Transverse colon (tissue), 4 donors: ENCODE data around the gene PSMB3. TPM values are rescaled to one million over a fixed set of nuclear protein-coding genes. Genes with fewer than 3 reads are reported as not detected.
A peak's percentile ranks its signal among the peaks of the same experiment; 100 is the strongest.

Experiments
- DNase-seq: peaks from one replicate; pipeline ENCODE4 v3.0.0-alpha.2; 2019
- H3K27ac ChIP-seq, 4 donors: fragments of 200-600 bp; sonication (generic); 2 replicates each; pipeline ENCODE4 v1.5.1; 2016 to 2018; ENCODE audit warnings: inconsistent platforms in 4 of 4
- H3K27me3 ChIP-seq: fragments of 200-600 bp; sonication (generic); 2 replicates; pipeline ENCODE4 v1.5.1; 2017; ENCODE audit warnings: inconsistent platforms
- H3K36me3 ChIP-seq, 4 donors: fragments of 200-600 bp; sonication (generic); 2 replicates each; pipeline ENCODE4 v1.5.1; 2017 to 2019; ENCODE audit warnings: inconsistent platforms in 4 of 4
- H3K4me1 ChIP-seq, 4 donors: fragments of 200-600 bp; sonication (generic); 2 replicates each; pipeline ENCODE4 v1.5.1; 2017 to 2020; ENCODE audit warnings: inconsistent platforms in 4 of 4
- H3K4me3 ChIP-seq, 4 donors: fragments of 200-600 bp; sonication (generic); 1 replicate in 1 of 4; 2 replicates in 3 of 4; pipeline versions ENCODE4 v1.5.1 to v1.6.1; 2017 to 2019; ENCODE audit warnings: inconsistent platforms in 4 of 4
- H3K9me3 ChIP-seq, 2 donors: fragments of 200-600 bp; sonication (generic); 2 replicates each; pipeline ENCODE4 v1.5.1; 2017 to 2019; ENCODE audit warnings: inconsistent platforms in 2 of 2
- CTCF ChIP-seq, 5 experiments: fragments of 200-600 bp in 3 of 5; fragments of 450-650 bp in 2 of 5; sonication (generic) in 3 of 5; IDR thresholded peaks; 1 replicate in 2 of 5; 2 replicates in 3 of 5; pipeline ENCODE4 v1.5.1; 2016 to 2017; ENCODE audit warnings: antibody characterized with exemption in 5 of 5, inconsistent platforms in 3 of 5, mild to moderate bottlenecking in 2 of 5, moderate library complexity in 1 of 5
- EP300 ChIP-seq: sonication (generic); formaldehyde crosslinking; IDR thresholded peaks from one replicate; pipeline ENCODE4 v1.6.1; 2017; ENCODE audit warnings: antibody characterized with exemption, low read depth
- POLR2A ChIP-seq: fragments of 450-650 bp; IDR thresholded peaks from one replicate; pipeline ENCODE4 v1.6.1; 2016; ENCODE audit warnings: antibody characterized with exemption, mild to moderate bottlenecking, moderate library complexity
- POLR2AphosphoS5 ChIP-seq, 3 donors: sonication (generic); formaldehyde crosslinking; IDR thresholded peaks; one replicate each; pipeline ENCODE4 v1.6.1; 2016; ENCODE audit warnings: antibody characterized with exemption in 3 of 3
- WGBS, 2 donors: methylation state at CpG; one replicate each; pipeline ENCODE4 v1.1.5; 2018; ENCODE audit warnings: low coverage in 1 of 2; 5-methylcytosine and 5-hydroxymethylcytosine counted together
- in situ Hi-C, 4 donors: fragments of 200-750 bp; cut with MboI; loops; one replicate each; pipeline versions ENCODE4 v1.15.0 to v1.15.1; 2017; ENCODE audit warnings: low sequenced_read_pairs in 3 of 4, low pct_ligation_motif_present in 1 of 4, low pct_unique_long_range_greater_than_20kb in 1 of 4
- intact Hi-C: fragments of 100-400 bp; cut with DNase I; formaldehyde crosslinking; loops from one replicate; pipeline ENCODE4 v1.15.1; 2023; ENCODE audit warnings: low total_unique reads
- total RNA-seq, 4 donors: library from RNA; depleted of rRNA; stranded (reverse); fragments of >200 nt; gene quantifications; one replicate each; pipeline ENCODE4 v1.1.0, GENCODE V29; 2016

PSMB3 gene
- total RNA-seq, 4 donors from 2014 or later = 137 to 169 (median 159) TPM

- Histone ChIP-seq H3K27ac (peak overlapping the region in 2 of 4 donors; percentile 96 to 98), H3K9me3 (no peaks in the 10 kb centered on the region), H3K4me1 (peaks cover 19 to 35% (median 30%) of the 10 kb centered on the region in 4 donors), H3K36me3 (peaks cover 0 to 6% (median 3%) of the 10 kb centered on the region in 4 donors), H3K4me3 (peak overlapping the region in 1 of 4 donors; percentile 5), H3K27me3 (no peaks in the 10 kb centered on the region)
- 80% methylated on average over 5 of the region's 5 CpGs; no CpG with 5 or more reads in 1 of the 2 donors for WGBS, 2 donors
- no peak for DNase-seq
- intact Hi-C loops = no loop called here
- in situ Hi-C loops = no loop called here
- TF ChIP-seq POLR2A = no peak
- no peak for TF ChIP-seq POLR2AphosphoS5 (IDR thresholded peaks at IDR 0.05)
Measured at GRCh38 chr17:38797158-38797490, 44.6 kb downstream of the PSMB3 start.

GRCh38 chr17:38797828-38798227 lies 45.3 kb downstream of the PSMB3 start:
- 77 to 80% methylated on average over 2 to 6 of the region's 6 CpGs for WGBS, 2 donors
- Histone ChIP-seq H3K27ac (peak overlapping the region; percentile 94 to 99 (median 97)), H3K4me1 (peaks cover 19 to 35% (median 30%) of the 10 kb centered on the region in 4 donors), H3K36me3 (peaks cover 0 to 13% (median 7%) of the 10 kb centered on the region in 4 donors), H3K9me3 (no peaks in the 10 kb centered on the region), H3K4me3 (peak overlapping the region in 1 of 4 donors; percentile 88), H3K27me3 (no peaks in the 10 kb centered on the region)
- no peak for DNase-seq
- in situ Hi-C loops = no loop called here
- intact Hi-C loops = no loop called here
- TF ChIP-seq POLR2A = no peak
- TF ChIP-seq EP300 = no peak
- no peak for TF ChIP-seq CTCF (IDR thresholded peaks at IDR 0.05)
- TF ChIP-seq POLR2AphosphoS5 (IDR thresholded peaks at IDR 0.05) = no peak

GRCh38 chr17:38798614-38799500 lies 46.3 kb downstream of the PSMB3 start:
- intact Hi-C loops = no loop called here
- H3K36me3 ChIP-seq = peaks cover 0 to 23% (median 11%) of the 10 kb centered on the region in 4 donors
- H3K27me3 ChIP-seq = no peaks in the 10 kb centered on the region
- no peaks in the 10 kb centered on the region for H3K9me3 ChIP-seq
- in situ Hi-C loops = no loop called here
- peak overlapping the region; percentile 94 to 99 (median 97) for H3K27ac ChIP-seq
- peaks cover 19 to 35% (median 30%) of the 10 kb centered on the region in 4 donors for H3K4me1 ChIP-seq
- 0% methylated on average over 2 to 21 of the region's 53 CpGs for WGBS, 2 donors
- H3K4me3 ChIP-seq = peak overlapping the region; percentile 72 to 88 (median 80)
- DNase-seq = peak; percentile 62
- TF ChIP-seq POLR2A (no peak), CTCF (IDR thresholded peaks at IDR 0.05) (no peak), POLR2AphosphoS5 (IDR thresholded peaks at IDR 0.05) (no peak), EP300 (no peak)

GRCh38 chr17:38799501-38800236 lies 47.1 kb downstream of the PSMB3 start, which contains the start of gene PIP4K2B:
TSS of gene PIP4K2B (minus strand) at chr17:38799556. CDS start at chr17:38799424, 132 bp downstream.
- peak within 1 kb of the TSS; percentile 72 to 88 (median 83) for H3K4me3 ChIP-seq
- H3K27me3 ChIP-seq = no peaks in the 10 kb centered on the region
- TF ChIP-seq POLR2AphosphoS5 (IDR thresholded peaks at IDR 0.05) (peak; percentile 69 to 88 (median 88)), CTCF (IDR thresholded peaks at IDR 0.05) (no peak), EP300 (peak; percentile 43), POLR2A (peak; percentile 63)
- H3K9me3 ChIP-seq = no peaks in the 10 kb centered on the region
- intact Hi-C loops = no loop called here
- peaks cover 0 to 30% (median 15%) of the 10 kb centered on the region in 4 donors for H3K36me3 ChIP-seq
- DNase-seq = peak; percentile 97
- WGBS, 2 donors = 0% methylated on average over 17 of the region's 76 CpGs; no CpG with 5 or more reads in 1 of the 2 donors
- in situ Hi-C loops = no loop called here
- H3K4me1 ChIP-seq = peaks cover 19 to 35% (median 30%) of the 10 kb centered on the region in 4 donors
- peak within 1 kb of the TSS; percentile 94 to 99 (median 97) for H3K27ac ChIP-seq
